PC-9 (cell line): Measurements from ENCODE around the gene ACTL7A.

Experiments used
- CTCF ChIP-seq: fragments of 200-600 bp; sonication (generic); conservative IDR thresholded peaks from 2 replicates; pipeline ENCODE4 v1.6.1; 2017; ENCODE audit warnings: mixed run types, antibody characterized with exemption, mild to moderate bottlenecking, moderate library complexity
- EZH2 ChIP-seq: fragments of 200-600 bp; sonication (generic); IDR thresholded peaks from 2 replicates; pipeline ENCODE4 v1.8.0; 2017; ENCODE audit warnings: antibody characterized with exemption, low read depth

- TF ChIP-seq CTCF (no peak), EZH2 (no peak)
These were observed 14.4 kb downstream of the ACTL7A start for GRCh38 chr9:108876425-108876824.
